HG02840 (cell line): ENCODE results near the gene PILRA.
"Not testable (repeated sequence)": the region's sequence is repeated elsewhere in the genome, so short reads cannot be mapped to it uniquely, and the experiment has no call there.

ENCODE experiments used
- ATAC-seq: cut with Tn5 transposase; IDR thresholded peaks from one replicate; pipeline ENCODE4 v1.9.1; 2021; ENCODE audit warnings: mild to moderate bottlenecking, moderate library complexity, moderate number of reproducible peaks; ENCODE audit not compliant: unreplicated experiment, low FRiP score

The PILRA gene

DNA sequence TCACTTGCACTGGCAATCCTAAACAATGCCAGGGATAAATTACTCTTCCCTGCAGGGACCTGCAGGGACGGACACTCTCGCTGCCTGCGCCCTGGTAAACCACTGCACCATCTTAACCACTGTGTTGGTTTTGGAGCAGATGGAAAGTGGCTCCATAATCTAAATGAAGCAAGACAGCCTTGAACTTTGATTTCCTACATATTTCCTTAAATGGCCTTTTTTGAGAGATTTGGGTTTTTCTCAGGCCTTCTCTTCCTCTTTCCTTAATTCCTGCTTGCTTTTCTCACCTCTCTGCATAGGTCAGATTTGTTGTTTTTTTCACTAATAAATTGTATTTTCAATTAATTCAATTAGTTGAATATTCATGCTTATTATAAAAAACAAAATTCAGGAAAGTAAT is 2.8 kb downstream of the PILRA start:
- no peak for ATAC-seq

DNA sequence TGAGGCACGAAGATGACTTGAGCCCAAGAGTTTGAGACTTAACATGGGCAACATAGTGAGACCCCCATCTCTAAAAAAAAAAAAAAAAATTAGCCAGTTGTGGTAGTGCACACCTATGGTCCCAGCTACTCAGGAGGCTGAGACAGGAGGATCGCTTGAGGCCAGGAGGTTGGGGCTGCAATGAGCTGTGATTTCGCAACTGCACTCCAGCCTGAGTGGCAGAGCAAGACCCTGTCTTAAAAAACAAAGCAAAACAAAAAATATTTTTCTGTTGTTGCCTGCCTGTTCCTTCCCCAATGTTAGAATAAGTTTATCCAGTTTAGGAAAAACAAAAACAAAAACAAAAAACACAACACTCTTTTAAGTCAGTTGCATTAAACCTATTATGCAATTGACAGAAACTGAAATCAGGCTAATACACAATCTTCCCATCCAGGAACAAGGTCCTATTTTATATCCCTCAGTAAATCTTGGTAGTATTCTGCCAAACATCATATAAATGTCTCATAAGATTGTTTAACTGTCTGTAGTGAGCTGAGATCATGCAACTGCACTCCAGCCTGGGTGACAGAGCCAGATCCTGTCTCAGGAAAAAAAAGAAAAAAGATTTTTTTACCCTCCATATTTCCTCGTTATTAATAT is 4.9 kb downstream of the PILRA start:
- no peak for ATAC-seq

DNA sequence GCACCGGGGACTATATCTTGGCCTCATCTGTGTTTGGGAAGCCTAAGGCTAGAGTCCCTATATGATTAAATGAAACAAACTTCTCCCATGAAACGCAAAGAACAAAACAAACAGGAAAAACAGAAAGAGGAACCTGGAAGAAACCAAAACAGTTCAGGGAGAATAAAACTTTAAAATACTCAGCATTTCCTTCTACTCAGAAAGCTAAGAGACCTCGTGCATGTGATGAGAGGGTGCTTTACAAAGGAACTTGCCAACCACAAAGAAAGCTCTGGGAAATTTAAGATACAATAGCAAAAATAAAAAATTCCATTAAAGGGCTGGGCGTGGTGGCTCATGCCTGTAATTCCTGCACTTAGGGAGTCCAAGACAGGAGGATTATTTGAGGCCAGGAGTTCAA is 6.9 kb downstream of the PILRA start:
- ATAC-seq, result no peak

GRCh38 chr7:100381531-100382233 is 8.4 kb downstream of the PILRA start:
- not testable (repeated sequence) for ATAC-seq

- not testable (repeated sequence) for ATAC-seq
Observed at GRCh38 chr7:100382234-100382853, 9.1 kb downstream of the PILRA start.

GRCh38 chr7:100384628-100385294 is 11.5 kb downstream of the PILRA start:
- no peak for ATAC-seq

- no peak for ATAC-seq
Observed at GRCh38 chr7:100386940-100387339, 13.7 kb downstream of the PILRA start.

DNA sequence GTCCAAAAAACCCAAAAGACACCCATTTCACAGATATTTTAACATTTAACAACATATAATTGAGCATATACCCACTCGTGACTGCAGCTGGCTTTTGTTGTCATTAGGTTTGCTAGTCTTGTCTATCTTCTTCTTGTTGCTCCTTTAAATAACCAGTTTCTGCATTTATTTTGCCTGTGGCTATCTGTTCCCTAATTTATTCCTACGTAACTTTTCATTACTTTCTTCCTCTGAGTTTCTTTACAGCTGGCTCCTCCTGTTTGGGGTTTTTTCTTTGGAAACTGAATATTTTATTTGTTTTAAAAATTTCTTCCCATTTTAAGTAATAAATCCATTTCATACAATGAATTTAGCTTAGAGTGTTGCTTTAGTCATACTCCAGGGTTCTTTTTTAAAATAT is 14.4 kb downstream of the PILRA start:
- no peak for ATAC-seq

GRCh38 chr7:100389437-100390088 is 16.3 kb downstream of the PILRA start:
- no peak for ATAC-seq

GRCh38 chr7:100390286-100391009 is 17.2 kb downstream of the PILRA start:
- no peak for ATAC-seq

- no peak for ATAC-seq
Observed at GRCh38 chr7:100393233-100393905, 20.1 kb downstream of the PILRA start.

DNA sequence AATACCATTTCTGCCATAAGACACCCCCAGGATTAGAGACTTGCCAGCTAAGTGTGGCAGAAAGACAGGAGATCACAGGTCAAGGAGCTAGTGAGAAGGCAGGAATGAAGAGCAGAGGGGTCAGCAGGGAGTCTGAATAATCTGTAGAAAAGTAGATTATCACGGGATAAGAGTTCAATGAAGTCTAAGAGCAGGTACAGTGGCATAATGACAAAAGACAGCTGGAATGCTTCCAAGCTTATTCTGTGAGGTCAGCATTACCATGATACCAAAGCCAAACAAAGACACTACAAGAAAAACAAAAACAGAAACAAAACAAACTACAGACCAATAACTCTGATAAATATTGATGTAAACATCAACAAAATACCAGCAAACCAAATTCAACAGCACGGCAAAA is 20.8 kb downstream of the PILRA start:
- ATAC-seq, result no peak

DNA sequence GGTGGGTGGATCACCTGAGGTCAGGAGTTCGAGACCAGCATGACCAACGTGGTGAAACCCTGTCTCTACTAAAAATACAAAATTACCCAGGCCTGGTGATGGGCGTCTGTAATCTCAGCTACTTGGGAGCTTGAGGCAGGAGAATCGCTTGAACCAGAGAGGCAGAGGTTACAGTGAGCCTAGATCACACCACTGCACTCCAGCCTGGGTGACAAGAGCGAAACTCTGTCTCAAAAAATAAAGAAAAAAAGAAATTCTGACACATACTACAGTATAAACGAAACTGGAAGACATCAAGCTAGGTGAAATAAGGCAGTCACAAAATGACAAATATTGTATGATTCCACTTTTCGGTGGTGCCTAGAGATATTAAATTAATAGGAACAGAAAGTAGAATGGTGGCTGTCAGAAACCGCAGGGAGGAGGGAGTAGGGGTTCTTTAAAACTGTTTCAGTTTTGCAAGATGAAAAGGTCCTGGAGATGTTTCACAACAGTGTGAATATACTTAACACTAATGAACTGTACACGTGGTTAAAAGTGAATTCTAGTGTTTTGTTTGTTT is 23.2 kb downstream of the PILRA start:
- peak; percentile 84 for ATAC-seq

DNA sequence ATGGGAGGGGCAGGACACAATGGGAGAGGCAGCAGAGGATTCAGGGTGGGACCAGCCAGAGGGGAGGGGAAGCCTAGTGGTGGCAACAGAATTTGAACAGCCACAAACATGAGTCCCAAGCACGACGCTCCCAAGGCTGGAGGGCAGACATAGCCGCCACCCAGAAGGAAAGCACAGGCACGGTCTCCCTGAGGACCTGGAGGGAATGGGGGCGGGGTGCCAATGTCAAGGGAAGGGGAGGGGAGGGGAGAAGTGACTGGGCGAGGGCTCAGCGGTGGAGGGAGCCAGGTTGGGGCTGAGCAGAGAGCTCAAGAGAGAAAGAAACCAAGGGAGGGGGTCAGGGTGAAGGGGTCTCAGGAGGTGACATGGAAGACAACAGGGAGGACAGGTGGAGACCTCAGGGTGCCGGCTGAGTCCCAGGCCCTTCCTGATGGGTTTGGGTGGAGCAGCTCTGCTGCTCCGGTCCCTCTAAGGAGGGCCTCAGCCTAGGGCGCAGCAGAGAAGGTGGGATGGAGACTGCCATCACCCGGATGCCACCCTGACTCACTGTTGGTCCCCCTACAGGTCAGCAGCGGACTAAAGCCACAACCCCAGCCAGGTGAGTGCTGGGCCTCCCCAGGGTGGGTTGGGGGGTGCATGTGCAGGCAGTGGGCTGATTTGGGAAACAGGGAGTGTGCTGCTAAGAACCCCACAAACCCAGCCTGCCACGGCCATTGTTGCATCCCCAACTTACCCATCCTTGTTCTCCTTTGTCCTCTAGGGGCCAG is 24.2 kb downstream of the PILRA start:
- ATAC-seq, result no peak

- no peak for ATAC-seq
Observed at GRCh38 chr7:100398239-100398638, 25.0 kb downstream of the PILRA start.

DNA sequence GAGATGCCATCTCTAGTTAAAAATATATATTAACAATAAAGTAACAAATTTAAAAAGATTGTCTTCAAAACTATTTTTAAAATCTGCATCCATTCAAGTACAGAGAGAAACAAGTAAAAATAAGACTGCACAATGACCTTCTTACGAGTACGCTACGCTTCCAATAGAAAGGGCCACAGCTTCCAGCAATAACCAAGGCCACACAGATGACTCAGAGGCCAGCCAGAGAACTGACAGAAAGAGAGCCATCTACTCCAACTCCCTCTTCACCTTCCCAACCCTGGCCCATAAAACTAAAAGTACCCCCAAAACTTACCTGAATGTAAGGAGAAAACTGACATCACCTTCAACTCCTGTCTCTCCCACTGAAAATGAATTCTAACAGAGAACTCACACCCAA is 26.8 kb downstream of the PILRA start:
- no peak for ATAC-seq

DNA sequence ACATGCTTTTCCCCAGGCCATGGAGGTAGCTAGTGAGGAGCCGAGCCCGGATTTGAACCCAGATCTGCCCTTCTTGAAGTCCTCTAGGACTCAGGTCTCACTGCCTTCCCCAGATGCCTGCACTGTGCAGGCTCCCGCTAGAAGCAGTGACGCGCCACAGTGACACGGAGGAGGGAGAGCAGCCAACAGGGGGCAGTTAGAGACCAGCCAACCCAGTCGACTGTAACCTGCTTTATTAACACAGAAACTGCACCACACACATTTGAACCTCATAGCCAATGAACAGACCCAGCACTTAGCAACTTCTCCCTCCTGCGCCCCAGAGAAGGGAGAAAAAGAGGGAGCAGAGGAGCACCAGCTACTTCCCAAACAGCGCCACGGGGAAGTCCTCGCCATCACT is 27.4 kb downstream of the PILRA start:
- ATAC-seq, result no peak

GRCh38 chr7:100401811-100402210 is 28.5 kb downstream of the PILRA start:
- no peak for ATAC-seq

DNA sequence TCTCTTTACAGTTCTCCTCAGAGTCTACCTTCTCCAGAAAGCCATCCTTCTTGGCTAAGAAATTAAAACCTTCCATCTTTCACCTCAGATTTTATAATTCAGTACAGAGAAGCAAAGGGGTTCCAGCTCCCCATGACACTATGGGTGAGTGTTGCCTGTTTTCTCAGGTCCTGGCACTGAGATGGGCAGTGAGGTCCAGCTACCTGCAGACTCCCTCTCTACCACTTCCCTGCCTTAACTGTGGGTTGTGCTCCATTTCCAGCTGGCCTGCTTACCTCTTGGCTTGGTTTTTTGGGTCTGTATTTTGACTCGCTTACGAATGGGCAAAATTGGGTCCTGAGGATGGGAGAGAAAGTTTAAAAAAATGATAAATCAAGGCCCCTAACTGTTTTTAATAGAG is 29.0 kb downstream of the PILRA start:
- no peak for ATAC-seq
